Uterus (tissue), 2 donors: ENCODE measurements around the gene TRPV5.

ENCODE experiments used
- POLR2A ChIP-seq, 2 donors: fragments of 450-650 bp; IDR thresholded peaks; one replicate each; pipeline ENCODE4 v1.6.1; 2016; ENCODE audit warnings: antibody characterized with exemption in 2 of 2, mild to moderate bottlenecking in 1 of 2, moderate library complexity in 1 of 2
- TF ChIP-seq, protein P1 (sequence below), 4 experiments: fragments of 200-600 bp in 2 of 4; fragments of 450-650 bp in 2 of 4; sonication (generic) in 2 of 4; IDR thresholded peaks; one replicate each; pipeline ENCODE4 v1.5.1; 2016 to 2019; ENCODE audit warnings: antibody characterized with exemption in 4 of 4, mild to moderate bottlenecking in 2 of 4, moderate library complexity in 1 of 4

DNA sequence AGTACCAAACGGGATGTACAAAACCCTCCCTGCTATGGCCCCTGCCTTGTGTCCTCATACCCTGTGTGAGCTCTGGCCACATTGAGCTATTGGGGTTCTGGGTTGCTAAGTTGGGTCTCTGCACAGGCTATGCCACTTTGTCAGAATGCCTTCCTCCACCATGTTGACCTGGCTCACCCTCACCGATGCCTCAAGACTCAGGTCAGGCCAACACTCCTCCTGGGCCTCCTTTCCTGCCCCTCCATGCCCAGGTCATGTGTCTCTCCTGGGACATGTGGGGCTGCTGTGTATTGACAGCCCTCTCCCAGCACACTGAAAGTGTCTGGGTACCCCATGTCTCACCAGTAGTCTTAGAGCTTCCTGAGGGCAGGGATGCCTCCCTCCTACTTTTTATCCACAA, 14.6 kb downstream of the TRPV5 start:
- TF ChIP-seq POLR2A (IDR thresholded peaks at IDR 0.05), result no peak
- TF ChIP-seq, protein P1, sequence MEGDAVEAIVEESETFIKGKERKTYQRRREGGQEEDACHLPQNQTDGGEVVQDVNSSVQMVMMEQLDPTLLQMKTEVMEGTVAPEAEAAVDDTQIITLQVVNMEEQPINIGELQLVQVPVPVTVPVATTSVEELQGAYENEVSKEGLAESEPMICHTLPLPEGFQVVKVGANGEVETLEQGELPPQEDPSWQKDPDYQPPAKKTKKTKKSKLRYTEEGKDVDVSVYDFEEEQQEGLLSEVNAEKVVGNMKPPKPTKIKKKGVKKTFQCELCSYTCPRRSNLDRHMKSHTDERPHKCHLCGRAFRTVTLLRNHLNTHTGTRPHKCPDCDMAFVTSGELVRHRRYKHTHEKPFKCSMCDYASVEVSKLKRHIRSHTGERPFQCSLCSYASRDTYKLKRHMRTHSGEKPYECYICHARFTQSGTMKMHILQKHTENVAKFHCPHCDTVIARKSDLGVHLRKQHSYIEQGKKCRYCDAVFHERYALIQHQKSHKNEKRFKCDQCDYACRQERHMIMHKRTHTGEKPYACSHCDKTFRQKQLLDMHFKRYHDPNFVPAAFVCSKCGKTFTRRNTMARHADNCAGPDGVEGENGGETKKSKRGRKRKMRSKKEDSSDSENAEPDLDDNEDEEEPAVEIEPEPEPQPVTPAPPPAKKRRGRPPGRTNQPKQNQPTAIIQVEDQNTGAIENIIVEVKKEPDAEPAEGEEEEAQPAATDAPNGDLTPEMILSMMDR (IDR thresholded peaks at IDR 0.05), result no peak
